Progenitor cell of endocrine pancreas (in vitro differentiated cells): Measurements from ENCODE around the gene FADS6. TPM values are rescaled to one million over a fixed set of nuclear protein-coding genes. Genes with fewer than 3 reads are reported as not detected.

Experiments used
- DNase-seq: peaks from one replicate; pipeline ENCODE4 v3.0.0; 2021; ENCODE audit warnings: low spot score; ENCODE audit not compliant: unreplicated experiment
- H3K27ac Mint-ChIP-seq: 2 replicates; pipeline ENCODE4 v1.8.0; 2021; ENCODE audit warnings: mild to moderate bottlenecking, moderate library complexity, mixed read lengths
- H3K27me3 Mint-ChIP-seq: 2 replicates; pipeline ENCODE4 v1.8.0; 2021; ENCODE audit warnings: mixed read lengths
- H3K36me3 Mint-ChIP-seq: 2 replicates; pipeline ENCODE4 v1.8.0; 2022; ENCODE audit warnings: mixed read lengths; ENCODE audit not compliant: insufficient read depth
- H3K4me1 Mint-ChIP-seq: 2 replicates; pipeline ENCODE4 v1.8.0; 2021; ENCODE audit warnings: low read depth, mixed read lengths
- H3K4me3 Mint-ChIP-seq: 2 replicates; pipeline ENCODE4 v1.8.0; 2021; ENCODE audit warnings: low read depth, mild to moderate bottlenecking, moderate library complexity, mixed read lengths
- H3K9me3 Mint-ChIP-seq: 2 replicates; pipeline ENCODE4 v1.8.0; 2021; ENCODE audit warnings: low read depth, mixed read lengths
- total RNA-seq: library from RNA; stranded (reverse); gene quantifications from 2 replicates; pipeline ENCODE4 v1.2.1, GENCODE V29; 2021
- TF ChIP-seq, protein P1 (sequence below): fragments of 200-600 bp; sonication (generic); IDR thresholded peaks from one replicate; pipeline ENCODE4 v1.5.0; 2021; ENCODE audit warnings: antibody characterized with exemption, mild to moderate bottlenecking; ENCODE audit not compliant: unreplicated experiment

FADS6 gene
- total RNA-seq, 1 donor from 2014 or later: 0.14 TPM

DNA sequence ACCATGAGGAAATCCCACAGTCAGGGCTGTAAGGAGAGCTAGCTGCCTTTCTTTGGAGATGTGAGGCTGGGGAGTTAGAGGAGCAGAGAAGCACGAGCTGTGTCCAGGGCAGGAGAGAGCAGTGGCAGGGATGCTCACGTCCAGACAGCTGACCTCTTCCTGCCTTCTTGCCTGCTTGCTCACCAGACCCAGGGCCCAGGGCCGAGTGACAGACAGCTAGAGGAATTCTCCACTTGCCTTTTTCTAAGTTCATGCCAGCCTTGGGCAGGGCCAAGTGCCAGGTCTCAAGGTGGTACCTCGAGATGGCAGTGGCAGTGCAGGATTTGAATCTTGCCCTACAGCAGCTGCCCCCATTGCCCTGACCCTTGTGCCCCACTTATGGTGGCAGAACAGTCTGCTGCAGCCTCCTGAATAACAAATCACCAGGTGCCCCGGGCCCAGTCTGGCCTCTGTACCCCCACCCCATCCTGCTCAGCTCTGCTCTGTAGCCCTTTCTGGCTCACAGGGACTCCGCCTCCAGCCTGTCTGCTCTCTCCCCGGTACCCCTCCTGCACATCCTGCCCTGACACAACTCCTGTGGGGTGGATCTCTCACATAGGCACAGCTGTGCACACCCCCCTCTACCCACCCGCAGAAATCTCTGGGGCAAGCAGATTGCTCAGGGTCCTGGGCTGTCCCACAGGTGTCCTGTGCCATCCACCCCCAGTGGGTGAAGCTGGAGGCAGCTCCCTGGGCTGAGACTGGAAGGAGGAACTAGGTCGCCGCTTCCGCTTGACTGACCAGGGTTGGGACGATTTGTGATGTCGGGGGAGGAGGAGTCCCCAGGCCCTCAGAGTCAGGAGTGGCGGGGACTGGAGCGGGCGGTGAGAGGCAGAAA, 59.7 kb downstream of the FADS6 start:
- H3K27me3 Mint-ChIP-seq: no peaks in the 10 kb centered on the region
- no peak overlapping the region for H3K4me3 Mint-ChIP-seq

DNA sequence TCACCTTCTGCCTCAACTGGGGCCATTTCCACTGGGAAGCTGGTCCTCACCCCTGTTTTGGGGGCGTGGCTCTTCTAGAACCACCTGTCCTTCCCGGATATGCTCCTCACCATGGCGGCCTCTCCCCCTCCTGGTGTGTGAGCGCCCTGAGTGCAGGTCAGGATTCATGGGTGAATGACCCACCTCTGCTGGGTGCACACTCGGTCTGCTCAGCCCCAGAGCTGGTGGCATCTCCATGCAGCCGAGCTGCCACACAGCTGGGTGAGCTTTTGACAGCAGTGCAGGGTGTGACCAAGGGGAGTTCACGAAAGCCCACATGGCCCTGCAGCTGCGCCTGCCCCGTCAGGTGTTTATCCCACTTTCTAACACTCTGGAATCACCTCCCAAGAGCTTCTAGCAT, 61.0 kb downstream of the FADS6 start:
- Mint-ChIP-seq H3K27ac (peak overlapping the region; percentile 33), H3K4me1 (no peaks in the 10 kb centered on the region)
- TF ChIP-seq, protein P1, sequence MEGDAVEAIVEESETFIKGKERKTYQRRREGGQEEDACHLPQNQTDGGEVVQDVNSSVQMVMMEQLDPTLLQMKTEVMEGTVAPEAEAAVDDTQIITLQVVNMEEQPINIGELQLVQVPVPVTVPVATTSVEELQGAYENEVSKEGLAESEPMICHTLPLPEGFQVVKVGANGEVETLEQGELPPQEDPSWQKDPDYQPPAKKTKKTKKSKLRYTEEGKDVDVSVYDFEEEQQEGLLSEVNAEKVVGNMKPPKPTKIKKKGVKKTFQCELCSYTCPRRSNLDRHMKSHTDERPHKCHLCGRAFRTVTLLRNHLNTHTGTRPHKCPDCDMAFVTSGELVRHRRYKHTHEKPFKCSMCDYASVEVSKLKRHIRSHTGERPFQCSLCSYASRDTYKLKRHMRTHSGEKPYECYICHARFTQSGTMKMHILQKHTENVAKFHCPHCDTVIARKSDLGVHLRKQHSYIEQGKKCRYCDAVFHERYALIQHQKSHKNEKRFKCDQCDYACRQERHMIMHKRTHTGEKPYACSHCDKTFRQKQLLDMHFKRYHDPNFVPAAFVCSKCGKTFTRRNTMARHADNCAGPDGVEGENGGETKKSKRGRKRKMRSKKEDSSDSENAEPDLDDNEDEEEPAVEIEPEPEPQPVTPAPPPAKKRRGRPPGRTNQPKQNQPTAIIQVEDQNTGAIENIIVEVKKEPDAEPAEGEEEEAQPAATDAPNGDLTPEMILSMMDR: no peak

More for the DNA sequence above, 59.7 kb downstream of the FADS6 start:
- H3K36me3 Mint-ChIP-seq: peaks cover 6% of the 10 kb centered on the region
- H3K9me3 Mint-ChIP-seq: no peaks in the 10 kb centered on the region
- no peak for DNase-seq
- H3K27ac Mint-ChIP-seq: no peak overlapping the region
- TF ChIP-seq, protein P1: no peak
- H3K4me1 Mint-ChIP-seq: no peaks in the 10 kb centered on the region

DNA sequence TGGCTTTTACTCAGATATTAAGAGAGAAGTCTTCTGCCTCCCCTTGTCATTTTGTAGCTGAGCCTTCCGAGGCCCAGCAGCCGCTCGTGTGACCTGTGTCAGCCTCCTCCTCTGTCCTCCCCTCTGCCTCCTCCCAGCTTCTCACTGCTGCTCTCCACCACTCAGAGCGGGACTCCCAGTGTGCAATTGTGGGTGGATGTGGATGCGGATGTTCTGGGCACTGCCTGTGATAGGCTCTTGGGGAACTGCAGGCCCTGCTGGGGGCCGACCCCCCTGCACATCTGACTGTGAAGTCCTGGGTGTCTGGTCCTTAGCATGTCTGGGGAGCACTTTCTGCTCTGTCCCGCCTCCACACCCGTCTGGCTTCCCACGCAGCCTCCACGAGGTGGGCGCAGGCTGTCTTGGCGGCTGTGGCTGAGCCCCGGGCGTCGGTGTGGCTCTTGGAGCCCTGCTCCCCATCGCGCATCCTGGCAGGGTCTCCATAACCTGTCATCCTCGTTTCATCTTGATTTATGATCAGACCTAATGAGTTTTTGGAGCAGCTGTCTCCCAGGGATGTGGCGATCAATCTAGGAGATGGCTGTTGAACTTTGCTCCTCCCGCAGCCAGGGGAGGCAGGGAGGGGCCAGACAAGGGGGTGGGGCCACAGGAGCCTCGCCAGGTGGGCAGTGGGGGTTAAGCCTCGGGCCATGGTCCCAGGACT, 61.8 kb downstream of the FADS6 start:
- Mint-ChIP-seq H3K4me3 (no peak overlapping the region), H3K27ac (no peak overlapping the region), H3K4me1 (no peaks in the 10 kb centered on the region), H3K9me3 (no peaks in the 10 kb centered on the region), H3K27me3 (no peaks in the 10 kb centered on the region), H3K36me3 (peaks cover 4% of the 10 kb centered on the region)
- DNase-seq: no peak
- TF ChIP-seq, protein P1: no peak

More for the DNA sequence above, 61.0 kb downstream of the FADS6 start:
- Mint-ChIP-seq H3K27me3 (no peaks in the 10 kb centered on the region), H3K9me3 (no peaks in the 10 kb centered on the region), H3K36me3 (peaks cover 6% of the 10 kb centered on the region), H3K4me3 (no peak overlapping the region)
- no peak for DNase-seq

DNA sequence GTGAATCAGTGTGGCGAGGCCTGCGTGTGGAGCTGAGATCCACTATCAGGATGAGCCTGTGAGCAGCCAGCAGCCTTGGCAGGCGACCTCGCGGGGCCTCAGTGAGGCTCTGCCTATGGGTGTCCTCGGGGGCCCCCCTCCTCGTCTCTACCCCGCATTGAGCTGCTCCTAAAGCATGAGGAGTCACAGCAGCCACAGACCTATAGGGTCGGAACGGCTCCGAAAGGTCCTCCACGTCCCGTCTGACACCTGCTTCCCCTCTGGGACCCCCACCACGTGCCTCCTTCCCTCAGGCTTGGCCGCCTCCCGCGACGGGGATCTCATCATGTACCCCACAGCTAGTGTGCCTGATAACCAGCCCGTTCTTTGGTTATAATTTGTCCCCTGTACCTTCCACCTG, 62.6 kb downstream of the FADS6 start:
- peak overlapping the region; percentile 33 for H3K27ac Mint-ChIP-seq
- peaks cover 1% of the 10 kb centered on the region for H3K36me3 Mint-ChIP-seq
- H3K4me3 Mint-ChIP-seq: no peak overlapping the region
- no peaks in the 10 kb centered on the region for H3K27me3 Mint-ChIP-seq
- H3K4me1 Mint-ChIP-seq: no peaks in the 10 kb centered on the region
- no peaks in the 10 kb centered on the region for H3K9me3 Mint-ChIP-seq
- TF ChIP-seq, protein P1: no peak
- no peak for DNase-seq

DNA sequence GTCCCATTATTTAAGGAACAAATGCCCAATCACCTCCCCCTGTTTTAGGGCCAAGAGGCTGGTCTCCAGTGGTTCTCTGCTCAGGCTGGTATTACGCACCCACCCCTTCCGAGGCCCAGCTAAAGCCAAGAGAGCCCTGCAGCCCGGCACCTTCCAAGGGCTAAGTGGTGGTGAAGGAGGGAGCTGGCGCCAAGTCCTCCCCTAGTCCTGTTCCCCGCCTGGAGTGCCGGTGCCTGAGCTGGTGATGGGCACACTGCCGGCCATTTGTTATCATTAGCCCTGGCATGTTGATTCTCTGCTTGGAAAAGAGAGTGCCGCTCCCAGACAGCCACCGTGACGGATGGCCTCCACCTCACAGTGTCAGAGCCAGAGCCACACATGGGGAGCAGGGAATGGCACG, 65.6 kb downstream of the FADS6 start:
- TF ChIP-seq, protein P1: no peak
- no peak overlapping the region for H3K27ac Mint-ChIP-seq

More for the DNA sequence above, 65.6 kb downstream of the FADS6 start:
- no peaks in the 10 kb centered on the region for H3K4me1 Mint-ChIP-seq
- H3K36me3 Mint-ChIP-seq: peaks cover 1% of the 10 kb centered on the region
- H3K4me3 Mint-ChIP-seq: no peak overlapping the region
- DNase-seq: no peak
- no peaks in the 10 kb centered on the region for H3K27me3 Mint-ChIP-seq
- no peaks in the 10 kb centered on the region for H3K9me3 Mint-ChIP-seq

Other genes starting within 250 kb of the FADS6 start
- not detected in 2 replicates for gene CD300LF, start 180.7 kb downstream of the FADS6 start, total RNA-seq
- 3.2 TPM in 2 replicates for gene RAB37, start 156.4 kb downstream of the FADS6 start, total RNA-seq
- 135 and 143 TPM in 2 replicates for gene NHERF1, start 145.0 kb downstream of the FADS6 start, total RNA-seq
- gene NAT9, start 117.3 kb downstream of the FADS6 start, total RNA-seq: 59.6 and 60.2 TPM in 2 replicates
- gene GRIN2C, start 33.7 kb downstream of the FADS6 start, total RNA-seq: 0.57 and 0.84 TPM in 2 replicates
- gene FDXR, start 20.6 kb downstream of the FADS6 start, total RNA-seq: 16.9 and 18.2 TPM in 2 replicates
- gene USH1G, start 29.6 kb upstream of the FADS6 start, total RNA-seq: 0.18 and 0.19 TPM in 2 replicates
- not detected in 2 replicates for gene OTOP2, start 30.6 kb upstream of the FADS6 start, total RNA-seq
- 0.57 and 0.67 TPM in 2 replicates for gene OTOP3, start 42.3 kb upstream of the FADS6 start, total RNA-seq
- 94.2 and 101 TPM in 2 replicates for gene HID1, start 79.1 kb upstream of the FADS6 start, total RNA-seq
- 17.2 and 17.8 TPM in 2 replicates for gene CDR2L, start 94.0 kb upstream of the FADS6 start, total RNA-seq
- gene MRPL58, start 119.0 kb upstream of the FADS6 start, total RNA-seq: 26.5 and 26.8 TPM in 2 replicates
- gene ATP5PD, start 153.3 kb upstream of the FADS6 start, total RNA-seq: 160 and 163 TPM in 2 replicates
- 24.9 and 27.1 TPM in 2 replicates for gene KCTD2, start 153.6 kb upstream of the FADS6 start, total RNA-seq
- gene SLC16A5, start 194.3 kb upstream of the FADS6 start, total RNA-seq: 16.0 and 16.9 TPM in 2 replicates
- 16.7 and 16.9 TPM in 2 replicates for gene ARMC7, start 216.3 kb upstream of the FADS6 start, total RNA-seq
- gene NT5C, start 238.1 kb upstream of the FADS6 start, total RNA-seq: 53.3 and 58.8 TPM in 2 replicates